NCI-H1417 treated with DMSO at 0.1 percent for 48 hours (cell line): ENCODE measurements around the gene TSFM.
"Not testable (repeated sequence)": the region's sequence is repeated elsewhere in the genome, so short reads cannot be mapped to it uniquely, and the experiment has no call there.

Experiments used
- DNase-seq: peaks from one replicate; lab custom pipeline; 2025; lab: John Stamatoyannopoulos, UW

Gene TSFM

DNA sequence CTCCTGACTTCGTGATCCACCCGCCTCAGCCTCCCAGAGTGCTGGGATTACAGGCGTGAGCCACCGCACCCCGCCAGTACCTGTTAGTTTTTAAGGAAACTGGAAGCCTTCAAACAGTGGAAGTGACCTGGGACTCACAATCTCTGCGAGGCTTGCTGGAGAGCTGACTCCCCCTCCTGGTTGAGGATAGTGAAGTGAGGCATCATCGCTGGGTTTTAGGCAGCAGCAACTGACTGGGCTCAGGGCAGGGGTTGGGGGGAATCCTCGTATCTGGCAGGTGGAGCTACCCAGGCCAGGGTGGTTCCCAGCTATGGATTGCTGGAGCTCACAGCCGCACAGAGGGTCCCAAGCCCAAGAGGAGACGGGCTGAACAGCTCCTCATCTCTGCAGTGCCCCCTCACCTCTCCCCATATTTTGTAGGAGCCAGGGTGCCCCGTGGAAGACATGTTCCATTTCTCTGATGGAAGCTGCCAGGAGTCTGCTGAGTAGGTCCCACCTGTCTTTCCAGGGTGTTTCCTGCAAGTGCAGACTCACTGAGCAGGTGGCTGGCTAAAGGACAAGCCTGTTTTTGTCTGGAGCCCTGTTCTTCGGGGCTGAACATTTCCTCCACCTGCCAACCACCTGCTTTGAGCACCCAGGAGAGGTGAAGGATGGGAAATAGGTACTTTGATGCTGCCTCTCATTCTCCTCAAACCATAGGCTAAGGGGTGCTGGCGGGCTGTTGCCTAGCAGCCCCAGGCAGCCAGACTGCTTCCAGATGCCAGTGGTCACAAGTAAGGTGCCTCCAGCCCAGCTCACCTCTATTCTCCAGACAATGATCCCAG is 32.8 kb downstream of the TSFM start:
- DNase-seq, result peak; percentile 23

DNA sequence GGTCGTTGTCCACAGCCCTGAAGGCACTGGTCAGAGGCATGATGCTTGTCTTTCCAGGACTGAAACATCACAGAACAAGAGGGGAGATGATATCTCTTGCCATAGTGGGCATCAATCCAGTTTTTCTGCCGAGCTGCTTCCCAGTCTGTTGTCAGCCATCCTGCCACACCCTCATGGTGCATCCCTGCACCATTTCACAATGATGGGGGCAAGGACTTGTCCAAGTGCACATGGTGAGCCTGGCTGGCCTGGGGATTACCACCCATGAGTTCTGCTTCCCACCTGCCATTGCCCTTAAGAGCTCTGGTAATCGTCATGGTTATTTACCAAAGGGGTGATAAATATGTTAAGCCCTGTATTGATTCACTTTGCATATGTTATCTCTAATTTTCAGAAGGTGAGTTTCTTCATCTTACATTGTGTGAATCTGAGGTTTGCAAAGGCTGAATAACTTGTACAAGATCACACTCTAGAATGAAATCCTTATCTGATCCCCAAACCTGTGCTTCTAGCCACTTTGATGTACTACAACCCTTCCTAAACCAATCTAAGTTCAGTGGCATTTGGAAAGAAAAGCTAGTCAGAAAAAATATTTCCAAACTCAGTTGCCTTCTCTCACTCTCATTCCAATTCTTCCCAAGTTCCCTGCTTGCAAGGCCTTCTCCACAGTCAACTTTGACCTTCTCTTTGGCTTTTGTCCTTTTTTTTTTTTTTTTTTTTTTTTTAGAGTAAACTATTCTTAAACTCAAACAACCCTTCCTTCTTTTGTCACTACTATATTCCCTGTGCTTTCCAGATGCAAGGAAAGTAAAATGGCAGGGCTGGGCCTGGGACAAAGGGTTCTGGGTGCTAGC is 33.6 kb downstream of the TSFM start:
- no peak for DNase-seq

DNA sequence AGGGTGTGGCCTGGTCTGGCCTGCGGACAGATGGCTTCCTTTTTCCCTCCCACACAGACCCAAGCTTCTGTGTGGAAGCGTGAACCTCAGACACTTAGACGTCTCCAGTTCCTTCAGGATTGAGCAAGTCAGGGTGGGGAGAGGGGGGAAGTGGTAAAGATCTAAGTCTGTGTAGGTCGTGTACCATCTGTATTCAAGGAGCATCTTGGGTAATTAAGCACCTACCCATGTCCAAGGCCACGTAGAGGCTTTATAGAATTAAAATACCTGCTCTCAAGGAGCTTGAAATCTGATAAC is 34.2 kb downstream of the TSFM start:
- no peak for DNase-seq

DNA sequence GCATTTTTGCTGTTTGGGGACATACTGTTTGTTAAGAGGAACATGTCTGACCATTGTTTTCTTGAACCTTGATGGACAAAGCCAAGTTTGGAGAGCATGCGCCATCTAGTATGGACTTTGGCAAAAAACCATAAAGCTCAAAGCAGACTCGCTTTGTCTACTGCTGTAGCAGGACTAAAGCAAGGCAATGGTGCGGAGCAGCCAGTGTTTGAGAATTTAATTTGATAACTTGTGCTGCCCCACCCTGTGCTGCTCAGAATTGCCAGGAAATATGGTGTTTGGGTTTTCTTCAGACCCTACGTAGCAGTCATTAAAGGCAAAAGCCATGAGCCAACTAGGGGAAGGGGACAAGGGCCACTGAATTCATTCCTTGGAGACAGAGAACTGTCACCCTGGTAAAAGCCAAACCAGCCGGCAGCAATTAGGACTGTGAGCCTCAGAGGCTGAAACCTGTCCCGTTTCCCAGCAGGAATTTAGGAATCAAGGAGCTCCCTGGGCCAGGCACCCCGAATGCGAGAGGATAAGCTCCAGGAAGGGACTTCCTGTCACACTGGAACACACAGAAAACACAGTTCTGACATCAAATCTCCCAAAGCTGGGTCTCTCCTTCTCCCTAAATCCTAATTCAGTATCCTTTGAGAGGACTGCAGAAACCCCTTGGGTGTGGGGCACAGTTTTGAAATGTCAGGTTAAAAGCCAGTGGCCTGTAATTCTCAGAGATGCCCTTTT is 34.8 kb downstream of the TSFM start:
- DNase-seq, result no peak

DNA sequence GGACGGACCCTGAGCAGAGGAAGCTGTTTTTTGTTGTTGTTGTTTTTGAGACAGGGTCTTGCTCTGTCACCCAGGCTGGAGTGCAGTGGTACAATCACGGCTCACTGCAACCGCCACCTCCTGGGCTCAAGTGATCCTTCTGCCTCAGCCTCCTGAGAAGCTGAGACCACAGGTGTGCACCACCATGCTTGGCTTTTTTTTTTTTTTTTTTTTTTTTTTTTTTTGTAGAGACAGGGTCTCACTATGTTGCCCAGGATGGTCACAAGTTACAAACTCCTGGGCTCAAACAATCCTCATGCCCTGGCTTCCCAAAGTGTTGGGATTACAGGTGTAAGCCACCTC is 35.4 kb downstream of the TSFM start:
- DNase-seq, result not testable (repeated sequence)

DNA sequence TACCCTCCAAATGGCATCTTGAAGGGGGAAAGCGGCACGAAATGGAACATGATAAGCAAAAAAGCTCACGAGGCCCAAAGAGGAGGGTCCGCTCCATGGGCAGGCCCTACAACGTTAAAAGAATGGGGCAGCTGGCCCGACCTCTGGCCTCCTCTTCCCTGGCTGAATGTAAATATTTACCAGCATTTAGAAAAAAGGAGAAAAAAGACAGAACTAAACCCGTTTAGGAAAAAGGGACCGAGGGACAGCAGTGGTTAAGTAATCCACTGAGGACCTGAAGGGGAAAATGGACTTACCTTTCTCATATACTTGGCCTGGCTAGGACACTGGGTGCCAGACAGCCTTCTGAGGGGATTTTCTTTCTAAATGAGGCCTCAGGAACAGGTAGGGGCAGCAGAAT is 37.5 kb downstream of the TSFM start:
- not testable (repeated sequence) for DNase-seq

DNA sequence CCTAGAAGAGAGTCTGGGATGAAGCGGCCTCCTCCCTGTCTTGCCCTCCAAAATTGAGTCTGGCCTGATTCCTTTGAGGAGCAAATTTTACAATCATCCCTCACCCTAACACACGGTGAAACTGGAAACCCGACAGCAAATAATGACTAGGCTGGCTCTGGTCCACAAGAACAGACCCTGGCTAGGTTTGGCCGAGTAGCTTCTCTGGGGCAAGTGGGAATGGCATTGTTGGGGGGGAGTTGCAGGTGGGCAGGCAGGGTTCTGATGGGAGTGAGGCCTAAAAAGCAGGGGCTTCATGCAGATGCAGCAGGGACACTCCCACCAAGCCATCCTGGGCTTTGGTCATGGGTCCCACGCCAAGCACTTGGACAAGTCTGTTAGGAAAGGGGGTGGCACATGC is 38.4 kb downstream of the TSFM start:
- not testable (repeated sequence) for DNase-seq

DNA sequence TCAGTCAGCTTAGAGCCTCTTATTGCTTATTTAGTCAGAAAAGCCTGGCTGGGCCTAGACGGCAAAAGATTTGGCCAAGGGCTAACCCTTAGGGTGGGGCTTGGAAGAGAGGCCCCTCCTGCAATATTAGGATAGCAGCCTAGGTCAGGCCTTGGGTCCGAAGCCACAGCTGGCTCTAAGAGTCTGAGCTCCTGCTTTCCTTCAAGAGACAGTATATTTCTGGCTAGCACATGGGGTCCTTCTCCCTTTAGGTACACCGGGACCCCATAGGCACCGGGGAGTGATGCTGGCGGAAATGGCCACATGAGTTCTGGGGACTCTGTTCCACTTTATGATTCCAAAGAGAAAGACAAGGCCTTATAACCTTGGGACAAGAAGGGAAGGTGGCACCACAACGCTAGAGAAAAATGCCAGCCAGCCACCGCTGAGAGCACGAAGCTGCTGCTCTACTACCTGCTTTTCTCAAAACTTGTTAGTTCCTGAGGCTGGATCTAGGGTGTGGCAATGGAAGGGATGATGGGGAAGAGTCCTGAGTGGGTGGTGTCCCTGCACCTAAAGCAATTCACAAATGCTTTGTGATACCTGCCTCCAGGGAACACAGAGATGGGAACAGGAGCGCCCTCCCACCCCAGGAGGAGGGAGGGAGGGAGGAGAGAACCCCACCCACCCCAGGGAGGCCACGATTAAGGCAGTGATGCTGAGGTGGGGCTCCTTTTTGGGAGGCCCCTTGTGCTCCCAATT is 39.1 kb downstream of the TSFM start:
- no peak for DNase-seq

DNA sequence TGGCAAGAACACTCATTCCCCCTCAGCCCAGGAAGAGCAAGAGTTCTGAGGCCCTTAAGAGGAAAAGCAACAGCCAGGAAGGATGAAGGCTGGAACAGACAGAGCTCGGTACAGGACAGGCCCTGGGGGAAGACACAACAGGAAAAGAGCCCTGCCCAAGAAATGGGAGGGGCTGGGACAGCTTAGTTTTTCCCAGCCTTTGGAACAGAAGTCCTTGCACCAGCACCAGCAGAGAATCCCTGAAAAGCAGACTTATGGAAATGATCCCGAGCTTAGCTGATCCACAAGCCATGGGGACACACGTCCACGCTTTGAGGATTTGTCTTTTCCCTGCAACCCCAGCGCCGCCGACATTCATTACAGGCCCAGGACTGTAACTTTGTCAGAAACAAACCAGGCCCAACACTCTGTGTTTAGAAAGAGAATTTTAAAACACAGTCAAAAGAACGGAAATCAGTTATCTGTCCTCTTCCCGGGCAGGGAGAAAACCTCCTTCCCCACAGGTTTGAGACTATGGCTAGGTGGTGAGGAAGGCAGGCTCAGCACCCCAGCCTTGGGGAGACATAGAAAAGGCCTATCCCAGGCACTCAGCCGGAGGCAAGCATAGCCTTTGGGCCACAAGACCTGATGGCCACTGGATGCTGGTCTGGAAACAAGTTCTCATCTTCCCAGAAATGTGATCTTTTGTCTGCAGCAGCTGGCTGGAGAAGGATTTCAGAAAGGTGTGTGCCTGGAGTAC is 40.0 kb downstream of the TSFM start:
- no peak for DNase-seq

DNA sequence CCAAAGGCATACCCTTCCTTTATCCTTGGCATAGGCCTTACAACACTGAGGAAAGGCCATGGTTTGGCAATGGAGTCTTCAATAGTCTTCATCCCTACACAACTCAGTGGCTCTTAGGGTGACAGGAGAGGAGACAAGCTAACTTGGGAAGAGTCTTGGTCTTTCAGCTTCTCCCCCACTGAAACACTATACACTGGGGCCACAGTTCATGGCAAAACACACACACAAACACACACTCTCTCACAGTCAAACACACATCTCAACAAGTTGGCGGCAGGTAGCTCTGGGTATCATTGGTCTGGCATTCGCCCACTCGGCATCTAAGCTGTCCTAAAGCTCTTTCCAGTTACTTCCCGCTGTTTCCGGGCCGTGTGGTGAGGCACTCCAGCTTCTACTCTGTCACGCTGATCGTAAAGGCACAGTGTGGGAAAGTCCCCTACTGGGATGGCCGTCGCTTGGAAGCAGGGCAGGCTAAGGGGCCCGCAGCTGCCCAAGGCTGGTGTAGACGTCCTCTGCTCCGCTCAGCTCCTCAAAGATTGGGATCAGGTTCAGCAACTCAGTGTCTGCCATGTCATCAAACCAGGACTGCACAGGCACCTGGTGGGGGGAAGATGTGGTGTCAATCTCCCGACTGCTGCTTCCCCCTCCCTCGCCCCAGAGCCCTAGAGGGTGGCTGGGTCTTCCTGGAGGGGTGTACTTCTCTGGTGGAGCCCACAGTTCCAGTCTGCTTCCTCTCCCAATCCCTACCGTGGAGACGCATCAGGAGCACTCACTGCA is 40.7 kb downstream of the TSFM start:
- no peak for DNase-seq

DNA sequence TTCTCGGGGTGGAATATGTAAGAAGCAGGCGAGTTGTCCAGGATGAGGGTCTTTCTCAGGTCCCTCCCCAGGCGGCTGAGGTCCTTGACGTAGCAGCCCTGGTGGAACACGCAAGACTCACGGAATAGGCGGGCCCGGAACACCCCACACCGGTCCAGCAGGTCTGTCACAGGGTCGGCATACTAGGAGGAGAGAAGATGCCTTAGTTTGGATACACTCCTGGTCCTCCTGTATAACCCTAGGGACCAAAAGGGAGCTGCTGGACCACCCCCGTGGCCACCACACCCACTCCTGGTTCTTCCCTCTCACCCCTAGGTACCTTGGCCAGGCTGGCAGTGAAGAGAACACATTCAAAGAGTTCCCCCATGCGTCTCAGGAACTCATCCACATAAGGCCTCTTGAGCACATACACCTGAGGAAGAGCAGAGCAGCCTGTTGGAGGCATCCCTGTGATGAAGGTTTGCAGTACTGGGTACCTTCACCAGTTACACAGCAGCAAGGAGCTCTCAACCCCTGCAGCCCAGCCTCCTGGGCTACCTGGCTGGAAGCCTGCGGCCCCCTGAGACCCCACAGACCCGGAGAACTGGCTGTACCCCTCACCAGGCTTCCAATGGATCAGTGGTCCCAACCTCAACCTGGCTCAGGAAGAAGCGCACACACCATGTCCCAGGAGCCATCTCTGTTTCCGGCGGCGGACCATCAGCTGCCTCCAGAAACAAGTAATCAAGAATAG is 41.5 kb downstream of the TSFM start:
- no peak for DNase-seq

DNA sequence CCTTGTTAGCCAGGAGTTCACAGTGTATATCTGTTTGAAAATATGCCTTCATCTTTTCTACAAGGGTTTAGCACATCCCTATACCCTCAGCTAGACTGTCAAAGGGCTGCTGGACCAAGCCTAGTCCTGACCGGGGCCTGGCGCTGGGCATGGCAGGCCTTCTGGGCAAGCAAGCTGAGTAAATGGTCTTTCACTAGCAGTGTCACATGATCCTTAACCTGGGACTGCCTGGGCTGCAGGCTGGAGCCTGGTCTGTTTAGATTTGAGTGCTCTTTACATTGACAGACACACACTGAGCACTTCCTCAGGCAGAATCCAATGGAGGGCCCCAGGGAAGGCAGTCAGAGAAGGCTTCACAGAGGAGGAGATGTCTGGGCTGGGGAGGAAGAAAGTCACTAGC is 42.9 kb downstream of the TSFM start:
- no peak for DNase-seq

DNA sequence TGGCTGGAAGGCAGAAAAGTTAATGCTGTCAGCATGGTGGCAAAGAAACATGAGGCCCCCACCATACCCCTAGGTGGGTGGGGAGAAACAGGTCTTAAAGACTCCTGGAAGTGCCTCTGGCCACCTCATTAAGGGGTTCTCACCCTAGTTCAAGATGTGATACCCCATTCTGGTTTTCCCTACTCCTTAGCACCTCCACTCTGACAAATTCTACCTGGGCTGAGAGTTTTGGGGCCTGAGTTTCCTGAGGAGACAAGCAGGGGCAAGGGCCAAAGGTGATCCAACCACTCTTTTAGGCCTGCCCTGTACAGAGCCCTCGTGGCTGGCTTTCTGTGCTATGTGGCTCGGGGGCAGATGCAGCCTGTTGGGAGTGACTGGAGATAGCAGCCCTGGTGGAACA is 43.8 kb downstream of the TSFM start:
- no peak for DNase-seq

DNA sequence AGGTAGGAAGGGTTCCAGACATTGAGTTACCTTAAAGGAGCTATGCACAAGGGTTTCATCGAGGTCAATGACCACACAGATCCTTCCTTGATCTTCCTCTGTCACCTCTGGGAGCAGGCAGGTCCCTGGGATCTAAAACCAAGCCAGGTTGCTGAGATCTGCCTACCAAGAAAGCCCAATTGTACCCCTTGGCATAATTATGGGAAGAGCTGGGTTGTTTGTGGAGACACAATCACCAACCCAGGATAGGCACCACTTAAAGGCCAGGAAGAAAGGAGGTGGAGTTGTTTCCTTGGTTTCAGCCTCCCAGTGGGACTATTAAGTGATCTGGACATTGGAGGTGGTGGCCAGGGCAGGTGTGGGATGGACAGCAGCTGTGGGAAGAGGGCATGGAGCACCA is 44.4 kb downstream of the TSFM start:
- DNase-seq, result no peak

DNA sequence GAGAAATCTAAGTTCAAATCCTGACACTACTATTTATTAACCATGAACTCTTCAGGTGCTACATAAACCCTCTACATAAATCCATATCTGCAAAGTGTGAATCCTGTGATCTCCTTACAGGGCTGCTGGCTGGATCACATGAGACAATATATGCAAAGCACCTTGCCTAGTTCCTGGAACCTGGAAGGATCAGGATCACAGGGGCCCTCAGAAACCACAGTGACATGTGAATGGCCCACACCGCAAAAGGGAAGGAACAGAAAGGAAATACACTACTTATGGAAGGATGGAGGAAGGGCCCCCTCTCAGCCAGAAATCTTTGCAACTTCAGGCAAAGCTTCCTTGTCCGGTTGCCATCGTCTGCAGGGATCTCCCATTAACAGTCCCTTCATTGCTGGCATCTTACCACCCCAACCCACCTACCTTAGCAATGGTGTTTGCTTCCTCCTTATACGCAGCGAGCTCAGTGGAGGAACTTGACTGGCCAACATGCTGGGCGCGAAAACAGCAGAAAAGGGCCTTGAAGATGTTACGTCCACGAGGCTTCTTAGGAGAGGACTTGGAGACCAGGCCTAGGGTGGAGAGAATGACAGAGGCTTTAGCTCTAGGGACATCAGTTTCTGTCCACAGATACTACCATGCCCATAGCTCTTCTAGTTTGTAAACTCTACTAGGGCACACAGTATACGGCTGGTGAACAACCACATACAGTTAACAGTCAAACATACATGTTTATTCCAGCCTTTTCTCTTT is 46.6 kb downstream of the TSFM start:
- DNase-seq, result no peak

DNA sequence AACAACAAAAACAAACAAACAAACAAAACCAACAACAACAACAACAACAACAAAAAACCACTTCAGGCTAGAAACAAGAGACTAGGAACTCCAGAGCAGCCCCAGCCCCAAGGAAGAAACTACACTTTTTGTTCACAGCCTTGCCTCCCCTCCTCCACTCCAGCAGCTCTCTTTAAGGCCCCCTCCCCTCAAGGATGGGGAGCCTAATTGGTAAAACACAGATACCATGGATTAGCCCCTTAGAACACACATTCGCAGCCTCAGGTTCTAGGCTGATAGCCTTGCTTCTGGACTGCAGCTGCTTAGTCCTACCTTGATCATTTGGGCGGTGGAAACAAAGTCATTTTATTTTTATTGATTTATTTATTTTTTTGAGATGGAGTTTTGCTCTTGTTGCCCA is 47.8 kb downstream of the TSFM start:
- DNase-seq, result no peak

DNA sequence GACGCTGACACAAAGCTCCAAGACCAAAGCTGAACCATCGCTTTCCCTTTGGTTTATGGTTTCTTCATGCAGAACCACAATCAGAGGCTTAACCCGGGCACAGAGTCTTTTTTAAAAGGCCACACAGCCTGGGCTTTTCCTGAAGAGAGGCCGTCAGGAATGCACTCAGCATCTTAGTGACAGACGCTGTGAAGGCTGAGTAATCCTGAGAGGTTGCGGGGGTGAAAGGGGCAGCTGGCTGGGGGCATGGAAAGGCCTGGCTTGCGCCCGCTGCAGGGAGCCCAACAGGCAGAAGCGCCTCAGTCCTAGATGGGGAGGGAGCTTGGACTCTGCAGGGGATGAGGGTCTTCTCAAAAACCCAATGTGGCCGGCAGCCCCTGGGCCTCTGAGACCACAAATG is 50.4 kb downstream of the TSFM start:
- DNase-seq, result no peak

DNA sequence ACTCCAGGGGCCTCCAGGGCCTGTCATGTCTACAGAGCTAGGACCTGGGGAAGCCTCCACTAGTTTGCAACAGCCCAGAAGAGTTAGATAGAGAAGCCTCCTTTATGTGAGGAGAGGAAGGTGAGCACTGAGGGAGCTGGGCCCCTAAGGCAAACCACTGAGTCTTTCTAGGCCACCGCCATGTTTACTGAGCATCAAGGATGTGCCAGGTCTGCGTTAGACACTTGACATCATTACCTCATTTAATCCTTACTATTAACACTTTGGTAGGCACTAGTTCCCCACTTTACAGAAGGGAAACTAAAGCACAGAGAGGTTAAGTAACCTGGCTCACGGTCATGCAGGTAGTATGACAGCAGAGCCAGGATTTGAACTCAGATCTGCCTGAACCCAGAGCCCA is 51.1 kb downstream of the TSFM start:
- no peak for DNase-seq
